Epidermal melanocyte (primary cell): ENCODE data around the gene RERE.
A peak's percentile ranks its signal among the peaks of the same experiment; 100 is the strongest.

Experiments used
- DNase-seq: peaks from one replicate; pipeline ENCODE4 v3.0.0; 2011; ENCODE audit warnings: low spot score; ENCODE audit not compliant: insufficient read length

The RERE gene

DNA sequence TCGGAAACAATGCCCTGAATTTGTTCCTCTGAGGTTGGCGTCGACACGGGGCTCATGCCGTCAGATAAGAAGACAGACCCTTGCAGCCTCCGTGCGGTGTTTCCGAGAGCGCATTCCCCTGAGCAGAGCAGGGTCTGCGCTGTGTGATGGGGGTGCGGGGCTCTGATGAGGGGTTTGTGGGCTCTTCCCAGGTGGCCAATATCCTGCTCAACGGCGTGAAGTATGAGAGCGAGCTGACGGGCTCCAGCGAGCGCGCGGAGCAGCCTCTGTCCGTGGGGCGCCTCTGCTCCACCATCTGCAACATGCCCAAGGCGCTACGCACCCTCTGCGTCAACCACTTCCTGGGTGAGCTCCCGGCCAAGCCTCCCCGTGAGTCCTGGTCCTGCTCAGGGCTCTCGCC is 482.2 kb downstream of the RERE start:
- DNase-seq, result no peak

DNA sequence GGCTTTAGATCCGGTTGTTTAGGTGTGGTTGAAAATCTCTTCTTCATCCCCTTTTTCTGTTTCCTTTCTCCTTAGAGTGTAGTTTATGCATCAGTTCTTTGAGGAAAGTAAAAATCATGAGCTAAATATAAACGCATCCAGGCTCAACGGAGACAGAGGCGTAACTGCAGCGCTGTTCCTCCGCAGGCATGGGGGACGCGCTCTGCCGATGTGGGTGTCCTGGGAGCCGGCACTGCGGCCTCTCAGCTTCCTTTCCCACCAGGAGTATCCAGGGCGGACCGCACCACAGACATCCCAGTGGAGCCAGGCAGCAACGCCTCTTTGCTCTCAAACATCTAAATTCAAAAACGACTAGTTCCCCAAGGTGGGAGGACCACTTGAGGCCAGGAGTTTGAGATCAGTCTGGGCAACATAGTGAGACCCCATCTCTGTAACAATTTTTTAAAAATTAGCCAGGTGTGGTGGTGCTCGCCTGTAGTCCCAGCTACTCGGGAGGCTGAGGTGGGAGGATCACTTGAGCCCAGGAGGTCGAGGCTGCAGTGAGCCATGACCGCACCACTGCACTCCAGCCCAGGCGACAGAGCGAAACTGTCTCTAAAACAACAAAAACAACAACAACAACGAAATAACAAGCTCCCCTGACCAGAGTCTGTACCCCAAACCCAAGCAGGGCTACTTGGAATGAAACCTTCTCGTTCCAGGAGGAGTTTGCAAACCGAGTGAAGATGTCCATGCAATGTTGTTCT is 483.2 kb downstream of the RERE start:
- DNase-seq, result no peak

GRCh38 chr1:8333246-8333987 is 484.0 kb downstream of the RERE start:
- no peak for DNase-seq

- DNase-seq, result no peak
These were observed 484.6 kb downstream of the RERE start for GRCh38 chr1:8332806-8333205.

- no peak for DNase-seq
These were observed 486.9 kb downstream of the RERE start for GRCh38 chr1:8330271-8331125.

- DNase-seq, result no peak
These were observed 487.6 kb downstream of the RERE start for GRCh38 chr1:8329858-8330257.

- no peak for DNase-seq
These were observed 488.0 kb downstream of the RERE start for GRCh38 chr1:8329439-8329838.

- DNase-seq, result no peak
These were observed 489.2 kb downstream of the RERE start for GRCh38 chr1:8328271-8328670.

- DNase-seq, result no peak
These were observed 491.2 kb downstream of the RERE start for GRCh38 chr1:8326265-8326664.

- DNase-seq, result no peak
These were observed 491.7 kb downstream of the RERE start for GRCh38 chr1:8325771-8326170.

- DNase-seq, result no peak
These were observed 493.1 kb downstream of the RERE start for GRCh38 chr1:8324176-8324810.

DNA sequence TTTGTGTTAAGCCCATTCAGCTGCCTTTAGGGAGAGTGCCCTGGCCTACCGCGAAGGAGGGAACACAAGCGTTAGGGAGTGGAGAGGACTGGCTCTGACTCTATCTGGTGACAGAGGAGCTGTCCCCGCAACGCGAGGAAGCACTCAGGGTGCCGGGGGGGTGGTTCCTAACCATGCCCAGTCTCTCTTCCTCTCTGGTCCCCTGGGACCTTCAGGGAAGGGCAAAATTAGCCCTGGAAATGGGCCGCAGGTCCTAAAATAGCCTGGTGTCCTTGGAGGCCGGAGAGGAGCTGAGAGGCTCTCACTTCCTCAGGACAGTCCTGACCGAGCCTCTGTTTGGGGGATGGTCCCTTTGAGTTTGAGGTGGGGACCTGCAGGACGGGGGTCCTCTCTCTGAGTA is 493.7 kb downstream of the RERE start:
- no peak for DNase-seq

DNA sequence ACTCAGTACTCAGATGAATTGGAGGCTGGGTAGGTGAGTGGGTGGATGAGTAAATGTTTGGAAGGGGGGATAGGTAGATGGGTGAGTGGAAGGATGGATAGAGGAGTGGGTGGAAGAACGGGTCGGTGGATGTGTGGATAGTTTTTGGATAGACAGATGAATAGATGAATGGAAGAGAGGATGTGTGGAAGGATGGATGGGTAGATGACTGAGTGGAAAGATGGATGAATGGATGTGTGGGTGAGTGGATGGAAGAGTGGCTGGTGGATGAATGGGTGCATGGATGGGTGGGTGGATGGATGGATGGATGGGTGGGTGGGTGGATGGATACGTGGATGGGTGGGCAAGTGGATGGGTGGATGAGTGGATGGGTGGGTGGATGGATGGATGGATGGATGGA is 495.8 kb downstream of the RERE start:
- DNase-seq, result no peak

DNA sequence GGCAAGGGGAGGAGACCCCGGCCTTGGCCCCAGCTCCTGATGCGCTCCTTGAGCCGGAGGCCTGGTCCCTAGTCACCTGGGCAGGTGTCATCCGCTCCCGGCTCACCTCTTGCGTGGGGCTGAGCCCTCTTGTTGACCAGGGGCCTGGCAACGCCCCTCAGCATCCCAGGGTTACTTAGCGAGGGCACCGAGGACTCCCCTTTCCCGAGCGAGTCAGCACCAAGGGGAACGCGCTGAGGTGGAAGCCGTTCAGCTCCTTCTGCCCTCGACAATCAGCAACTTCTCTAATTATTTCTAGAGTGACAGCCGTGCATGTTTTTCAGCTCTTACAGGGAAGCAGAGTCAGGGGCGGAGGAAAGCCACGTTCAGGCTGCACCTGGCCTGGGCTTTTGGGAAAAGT is 499.0 kb downstream of the RERE start:
- DNase-seq, result no peak

DNA sequence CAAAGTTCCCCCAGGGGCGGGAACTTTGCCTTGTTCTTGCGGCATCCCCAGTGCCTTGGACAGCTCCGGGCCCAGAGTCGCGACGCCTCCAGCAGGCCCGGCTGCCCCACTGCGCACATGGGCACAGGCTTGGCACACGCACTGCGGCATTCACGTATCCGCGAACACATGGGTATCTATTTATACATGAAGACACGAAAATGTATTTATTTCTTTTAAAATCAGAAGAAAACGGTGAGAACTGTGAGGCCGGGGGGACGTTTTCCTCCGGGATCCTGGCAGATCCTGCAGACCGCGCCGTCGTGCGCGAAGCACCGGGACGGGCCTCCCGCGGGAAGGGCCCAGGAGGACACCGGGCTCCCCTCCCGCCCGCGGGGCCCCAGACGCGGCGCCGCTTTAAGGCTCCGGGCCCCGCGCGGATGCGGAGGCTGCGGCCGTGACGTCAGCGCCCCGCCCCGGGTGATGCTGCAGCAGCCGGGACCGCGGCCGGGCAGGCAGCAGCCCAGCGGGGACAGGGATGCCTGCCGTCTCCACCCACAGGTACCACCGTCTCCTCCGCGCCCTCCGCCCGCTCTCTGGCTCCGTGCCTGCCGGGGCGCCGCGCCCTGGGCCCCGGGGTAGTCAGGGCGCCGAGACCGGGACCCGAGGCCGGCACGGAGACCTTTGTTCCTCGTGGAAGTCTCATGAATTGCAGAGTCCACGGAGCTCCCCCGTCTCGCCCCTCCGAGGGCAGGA is 499.6 kb downstream of the RERE start, which contains the start of gene SLC45A1:
TSS of gene SLC45A1 (plus strand) at position 468 of the 735 bp plus-strand sequence. CDS start 6,216 bp downstream, outside the sequence.
- peak; percentile 71 for DNase-seq

DNA sequence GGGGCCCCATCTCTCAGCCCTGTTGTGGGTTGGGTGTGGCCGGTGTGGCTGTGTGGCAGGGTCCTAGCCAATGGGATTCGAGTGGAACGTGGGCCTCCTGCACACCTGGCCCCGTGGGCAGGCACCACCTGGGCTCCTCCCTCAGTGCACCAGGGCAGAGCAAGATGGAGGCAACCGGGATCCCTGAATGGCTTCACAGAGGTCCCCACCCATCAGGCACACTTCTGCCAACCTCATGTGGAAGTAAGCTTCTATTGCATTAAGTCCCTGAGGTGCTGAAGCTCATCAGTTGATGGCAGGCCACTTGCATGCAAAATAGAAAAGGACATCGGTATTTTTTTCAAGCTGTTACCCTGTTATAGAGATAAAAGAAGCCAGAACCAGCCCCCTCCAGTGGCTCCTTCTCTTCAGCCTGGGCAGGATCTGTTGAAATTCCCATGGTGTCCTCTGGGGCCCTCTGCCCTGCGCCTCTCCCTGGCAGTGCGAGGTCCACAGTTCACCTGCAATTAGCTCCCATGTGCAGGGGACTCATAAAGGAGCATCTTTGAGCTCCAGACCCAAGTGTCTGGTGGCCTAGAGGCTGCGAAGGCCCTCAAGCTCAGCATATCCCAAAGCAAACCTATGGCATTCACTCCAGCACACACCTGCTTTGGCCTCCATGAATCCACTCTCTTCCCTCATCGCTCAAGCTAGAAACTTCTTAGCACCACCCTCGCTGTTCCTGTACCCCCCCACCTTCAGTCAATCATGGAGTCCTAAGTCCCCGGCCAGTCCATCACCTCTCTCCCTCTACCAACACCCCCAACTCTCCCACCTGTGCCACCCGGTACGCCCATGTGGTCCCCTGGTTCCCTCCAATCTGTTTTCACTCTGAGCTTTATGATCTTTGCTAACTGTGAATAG is 501.6 kb downstream of the RERE start:
- no peak for DNase-seq

DNA sequence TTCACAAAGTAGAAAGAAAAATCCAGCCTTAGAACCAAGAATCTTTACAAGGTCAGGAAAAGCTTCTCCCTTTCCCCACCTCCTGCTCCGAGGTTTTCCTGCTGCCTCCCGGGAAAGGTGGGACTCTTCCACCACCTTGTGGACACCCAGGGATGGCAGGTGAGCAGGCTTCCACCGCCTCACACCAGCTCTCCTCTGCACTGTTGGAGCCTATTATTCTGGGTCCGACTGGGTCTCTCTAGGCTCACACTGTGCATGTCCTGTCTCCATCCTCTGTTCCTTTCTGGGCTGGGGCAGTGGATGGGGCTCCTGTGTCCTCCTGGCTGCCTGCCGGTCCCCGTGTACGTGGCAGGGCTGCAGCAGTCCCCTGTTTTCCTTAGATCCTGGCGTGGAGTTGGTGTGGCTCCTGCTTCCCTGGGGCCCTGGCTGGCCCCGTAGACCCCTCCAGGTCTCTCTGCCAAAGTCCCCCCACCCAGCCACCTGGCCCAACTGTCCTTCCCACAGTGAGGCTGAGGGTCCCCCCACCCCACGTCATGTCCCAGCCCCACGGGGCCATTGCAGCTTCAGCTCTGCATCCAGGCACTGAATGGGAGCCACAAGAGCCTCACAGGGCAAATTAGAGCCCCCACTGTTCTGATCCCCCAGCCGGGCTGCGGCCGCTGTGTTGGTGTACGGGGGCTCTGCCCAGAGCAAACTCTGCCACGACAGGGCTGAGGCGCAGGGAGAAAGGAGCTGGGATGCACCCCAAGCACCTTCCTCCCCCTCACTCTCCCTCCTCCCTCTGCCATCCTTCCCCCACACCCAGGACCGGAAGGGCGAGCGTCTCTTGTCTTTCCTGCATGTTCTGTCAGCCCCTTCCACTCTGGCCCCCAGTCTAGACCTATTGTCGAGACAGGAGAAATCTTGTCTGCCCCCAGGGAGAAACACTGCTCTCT is 502.8 kb downstream of the RERE start:
- peak; percentile 81 for DNase-seq

GRCh38 chr1:8313231-8313630 is 504.2 kb downstream of the RERE start:
- no peak for DNase-seq
